Activated gamma-delta T cell (primary cell): ENCODE results near the gene GARS1.
"Not testable (repeated sequence)": the region's sequence is repeated elsewhere in the genome, so short reads cannot be mapped to it uniquely, and the experiment has no call there.

Source experiments
- DNase-seq: peaks from one replicate; lab custom pipeline; 2025; lab: John Stamatoyannopoulos, UW

Gene GARS1

DNA sequence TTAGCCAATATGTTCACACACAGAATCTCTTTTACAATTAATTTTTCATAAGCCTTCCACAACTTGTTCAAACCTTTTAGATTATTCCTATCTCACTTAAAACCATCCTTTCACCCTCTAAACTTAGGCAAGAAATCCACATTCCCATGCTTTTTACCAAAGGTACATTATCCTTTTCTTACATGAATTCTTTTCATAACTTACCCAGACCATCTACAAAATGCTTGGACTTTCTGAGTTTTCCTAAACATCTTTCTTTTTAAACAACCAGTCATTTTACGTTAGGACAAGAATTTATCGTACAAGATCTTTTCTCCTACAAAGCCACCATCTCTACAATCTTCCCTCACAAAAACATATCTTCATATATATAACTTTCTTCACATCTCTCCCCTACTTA, 18.8 kb upstream of the GARS1 start:
- no peak for DNase-seq

DNA sequence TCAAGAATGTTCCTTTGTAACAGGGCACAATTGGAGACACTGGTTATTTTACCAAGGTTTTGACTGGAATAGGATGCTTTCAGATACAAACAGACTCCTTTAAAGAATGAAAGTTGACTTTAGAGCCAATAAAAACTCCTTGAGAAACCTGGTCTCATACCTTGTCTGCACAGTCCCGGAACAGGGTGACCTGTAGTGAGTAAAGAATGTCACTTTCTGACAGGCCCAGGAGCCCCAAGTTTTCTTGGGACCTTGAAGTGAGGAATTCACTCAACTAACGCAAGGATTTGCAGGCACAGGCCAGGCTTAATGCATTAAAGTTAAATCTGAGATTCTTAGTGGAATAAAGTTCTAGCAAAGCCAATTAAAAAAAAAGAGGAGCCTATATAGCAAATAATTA, 11.5 kb upstream of the GARS1 start:
- no peak for DNase-seq

DNA sequence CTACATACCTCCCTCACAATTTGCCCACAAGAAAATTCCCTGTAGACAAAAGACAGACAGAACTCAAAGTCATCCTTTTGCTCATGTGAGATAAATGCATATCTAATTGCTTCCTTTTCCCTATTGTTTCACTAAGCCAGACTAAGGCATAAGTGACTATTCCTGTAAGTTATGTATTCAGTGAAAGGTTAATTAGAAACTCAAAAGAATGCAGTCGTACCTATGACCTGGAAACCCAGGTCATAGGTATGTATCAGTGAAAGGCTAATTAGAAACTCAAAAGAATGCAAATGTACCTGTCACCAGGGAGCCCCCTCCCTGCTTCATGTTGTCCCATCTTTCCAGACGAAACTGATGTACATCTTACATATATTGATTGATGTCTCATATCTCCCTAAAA, 10.3 kb upstream of the GARS1 start:
- no peak for DNase-seq

DNA sequence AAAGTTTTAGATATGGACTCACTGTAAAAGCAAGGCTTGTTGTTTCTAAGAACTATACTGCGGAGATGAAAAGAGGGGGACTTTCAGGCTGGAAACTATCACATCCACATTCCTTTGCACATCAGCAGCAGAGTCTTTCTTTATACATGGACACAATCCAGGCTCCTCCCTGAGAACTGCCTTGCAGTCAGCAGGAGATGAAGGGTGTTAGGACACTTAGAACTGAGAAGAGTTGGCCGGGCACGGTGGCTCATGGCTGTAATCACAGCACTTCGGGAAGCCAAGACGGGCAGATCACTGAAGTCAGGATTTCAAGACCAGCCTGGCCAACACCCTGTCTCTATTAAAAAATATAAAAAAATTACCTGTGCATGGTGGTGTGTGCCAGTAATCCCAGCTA, 9.7 kb upstream of the GARS1 start:
- DNase-seq: no peak

DNA sequence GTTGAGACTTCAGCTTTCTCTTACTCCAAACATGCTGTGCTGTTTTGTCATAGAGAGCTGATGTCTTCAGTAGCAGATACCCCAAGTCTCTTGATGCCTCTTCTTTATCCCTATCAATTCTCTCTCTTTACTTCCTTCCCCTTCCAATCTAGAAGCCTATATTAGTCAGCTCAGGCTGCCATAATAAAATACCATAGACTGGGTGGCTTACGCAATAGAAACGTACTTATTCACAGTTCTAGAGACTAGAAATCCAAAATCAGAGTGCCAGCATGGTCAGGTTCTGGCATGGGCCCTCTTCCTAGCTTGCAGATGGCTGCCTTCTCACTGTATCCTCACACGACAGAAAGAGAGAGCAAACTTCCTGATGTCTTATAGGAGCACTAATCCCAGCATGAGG, 9.0 kb upstream of the GARS1 start:
- no peak for DNase-seq

DNA sequence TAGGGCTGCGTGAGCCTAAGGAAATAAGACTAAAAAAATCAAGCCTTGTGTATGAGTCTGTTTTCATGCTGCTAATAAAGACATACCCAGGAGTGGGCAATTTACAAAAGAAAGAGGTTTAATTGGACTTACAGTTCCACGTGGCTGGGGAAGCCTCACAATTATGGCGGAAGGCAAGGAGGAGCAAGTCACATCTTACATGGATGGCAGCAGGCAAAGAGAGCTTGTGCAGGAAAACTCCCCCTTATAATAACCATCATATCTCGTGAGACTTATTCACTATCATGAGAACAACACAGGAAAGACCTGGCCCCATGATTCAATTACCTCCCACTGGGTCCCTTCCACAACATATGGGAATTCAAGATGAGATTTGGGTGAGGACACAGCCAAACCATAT, 7.1 kb upstream of the GARS1 start:
- DNase-seq: not testable (repeated sequence)

DNA sequence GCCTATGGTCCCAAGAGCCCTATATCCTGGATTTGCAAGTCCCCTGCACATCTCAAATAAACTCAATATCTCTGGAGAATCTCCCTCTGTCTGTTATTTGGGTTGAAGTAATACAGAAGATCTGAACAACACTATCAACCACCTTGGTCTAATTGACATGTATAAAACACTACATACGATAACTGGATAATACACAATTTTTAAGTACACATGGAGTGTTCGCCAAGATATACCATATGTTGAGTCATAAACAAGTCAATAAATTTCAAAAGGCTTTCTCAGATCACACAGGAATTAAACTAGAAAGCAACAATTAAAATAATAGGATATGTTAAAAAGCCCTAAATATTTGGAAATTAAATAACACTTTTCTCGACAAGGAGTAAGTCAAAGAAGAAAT, 5.6 kb upstream of the GARS1 start:
- no peak for DNase-seq

DNA sequence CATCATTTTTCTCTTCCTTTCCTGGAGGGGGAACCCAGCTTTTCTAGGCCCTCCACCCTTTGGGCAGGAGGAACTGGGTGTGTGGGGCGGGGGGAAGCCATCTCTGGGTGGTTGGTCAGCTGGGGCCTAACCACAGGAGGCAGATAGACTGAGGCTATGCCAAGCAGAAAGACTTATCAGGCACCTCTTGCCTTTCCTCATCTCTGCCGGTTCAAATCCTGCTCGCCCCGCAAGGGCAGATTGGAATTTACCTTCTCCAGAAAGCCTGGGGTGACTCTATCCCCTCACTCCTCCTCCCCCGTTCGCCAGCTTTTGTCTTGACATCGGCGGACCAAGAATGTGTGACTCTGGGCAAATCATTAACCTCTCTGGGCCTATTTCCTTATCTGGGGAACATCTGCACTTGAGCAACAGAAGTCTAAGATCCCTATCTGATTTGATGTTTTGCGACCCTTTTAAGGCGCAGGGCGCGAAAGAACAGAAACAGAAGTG, 584 bp upstream of the GARS1 start:
- DNase-seq: no peak

DNA sequence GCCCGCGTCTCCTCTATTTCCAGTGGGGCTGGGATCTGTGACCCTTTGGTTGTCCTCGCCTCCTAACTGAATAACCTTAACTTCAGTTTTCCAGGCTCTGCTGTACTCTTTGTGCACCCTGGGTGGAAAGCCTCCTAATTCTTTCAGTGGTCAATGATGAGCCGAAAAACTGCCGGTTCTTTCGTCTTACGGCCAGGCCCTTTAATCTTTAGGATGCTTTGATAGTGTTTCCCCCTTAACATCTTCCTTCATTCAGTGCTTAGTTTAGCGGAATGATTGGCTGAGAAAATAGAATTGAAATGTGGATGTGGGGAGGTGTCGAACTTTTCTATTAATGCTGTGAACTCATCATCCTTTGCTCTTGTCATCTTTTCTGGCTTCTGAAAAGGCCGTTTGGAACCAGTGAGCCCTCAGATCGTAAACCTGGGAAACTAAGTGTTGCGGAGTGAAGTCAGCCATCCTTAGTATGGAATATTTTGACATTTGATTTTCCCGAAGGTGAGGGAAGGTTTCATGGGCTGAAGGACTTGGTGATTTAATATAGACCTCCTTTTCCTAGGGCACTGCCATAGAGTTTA, 847 bp downstream of the GARS1 start:
- DNase-seq: no peak

- DNase-seq: no peak
Observed at GRCh38 chr7:30596014-30596641, 1.4 kb downstream of the GARS1 start.

DNA sequence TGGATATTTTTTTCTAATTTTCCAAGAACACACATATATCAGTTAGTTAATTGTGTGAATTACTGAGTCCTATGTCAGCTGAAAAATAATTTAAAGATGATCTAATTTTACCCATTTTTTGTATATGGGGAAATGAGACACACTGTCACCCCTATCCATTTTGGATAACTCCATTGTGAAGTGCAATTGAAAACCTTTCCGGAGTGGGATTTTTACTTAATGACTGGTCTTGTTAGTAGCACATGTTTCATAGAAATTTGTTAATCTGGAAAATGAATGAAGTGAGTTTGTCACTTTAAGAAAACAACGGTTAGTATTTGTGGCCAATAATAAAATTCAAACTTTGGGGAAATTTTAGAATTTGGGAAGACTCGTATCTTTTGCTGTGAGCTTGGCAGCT, 2.0 kb downstream of the GARS1 start:
- no peak for DNase-seq

GRCh38 chr7:30598121-30598876, 3.6 kb downstream of the GARS1 start:
- DNase-seq: no peak

- no peak for DNase-seq
Observed at GRCh38 chr7:30604901-30605300, 10.2 kb downstream of the GARS1 start.

- DNase-seq: no peak
Observed at GRCh38 chr7:30605832-30606231, 11.2 kb downstream of the GARS1 start.

DNA sequence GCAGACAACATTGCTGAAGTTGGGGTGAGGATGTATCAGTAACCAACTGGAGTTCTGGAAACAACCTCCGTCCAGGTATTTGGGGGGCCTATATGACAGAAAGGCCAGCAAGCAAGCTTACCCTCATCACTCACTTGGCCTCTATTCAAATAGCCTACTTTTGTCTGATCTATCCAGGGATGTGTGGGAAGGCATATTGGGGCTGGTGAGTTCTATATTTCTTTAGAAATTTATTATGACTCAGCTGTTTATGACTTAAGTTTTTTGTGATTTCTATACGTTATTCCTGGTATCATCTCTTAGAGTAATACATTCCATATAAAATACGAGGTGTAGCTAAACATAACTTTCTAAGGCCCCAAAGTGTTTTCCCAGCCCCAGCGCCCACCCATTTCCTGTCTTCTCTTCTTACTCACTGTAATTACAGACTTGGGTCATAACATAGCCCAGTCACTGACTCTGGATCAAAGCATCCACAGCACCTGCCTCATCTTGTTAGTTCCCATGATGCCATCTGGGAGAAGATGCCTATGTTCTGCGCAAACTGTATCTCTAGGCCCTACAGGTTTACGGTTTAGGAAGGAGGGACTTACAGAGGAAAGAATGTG, 18.1 kb downstream of the GARS1 start:
- no peak for DNase-seq

GRCh38 chr7:30613366-30614325, 19.0 kb downstream of the GARS1 start:
- no peak for DNase-seq

DNA sequence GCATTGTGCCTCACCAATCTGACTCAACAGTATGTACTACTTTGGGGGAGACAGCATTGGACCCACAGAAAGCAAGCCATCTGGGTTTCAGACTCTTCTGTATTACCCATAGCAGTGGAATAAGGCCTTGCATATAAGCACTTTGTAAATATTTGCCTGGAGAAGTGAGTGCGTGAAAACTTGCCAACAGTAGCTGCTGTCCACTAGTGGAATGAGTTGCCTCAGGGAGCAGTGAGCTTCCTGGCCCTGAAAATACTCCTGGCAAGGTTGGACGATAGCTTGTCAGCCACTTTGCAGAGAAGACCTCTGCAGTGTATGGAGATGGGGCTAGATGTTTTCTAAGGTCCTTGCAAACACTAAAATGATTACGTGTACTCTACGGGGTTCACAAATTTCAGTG, 21.6 kb downstream of the GARS1 start:
- DNase-seq: no peak

GRCh38 chr7:30617359-30617758, 22.7 kb downstream of the GARS1 start:
- no peak for DNase-seq

GRCh38 chr7:30618080-30618676, 23.5 kb downstream of the GARS1 start:
- no peak for DNase-seq

DNA sequence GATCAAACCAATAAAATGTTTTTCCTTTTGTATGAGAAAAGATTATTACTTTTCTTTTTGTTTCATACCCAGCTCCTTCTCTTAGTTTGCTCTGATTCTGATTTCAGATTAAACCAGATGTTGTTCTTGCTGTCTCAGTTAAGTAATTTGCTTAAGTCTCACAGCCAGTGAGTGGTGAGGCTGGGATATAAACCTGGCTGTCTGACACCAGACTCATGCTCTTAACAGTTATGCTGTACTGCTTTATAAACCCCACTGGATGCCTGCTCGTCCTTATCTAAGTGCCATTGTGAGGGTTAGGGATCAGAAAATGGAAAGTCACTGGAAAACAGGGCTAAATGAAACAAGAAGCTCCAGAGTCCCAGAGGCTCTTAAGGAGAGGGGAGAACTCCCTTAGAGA, 24.3 kb downstream of the GARS1 start:
- no peak for DNase-seq

- DNase-seq: no peak
Observed at GRCh38 chr7:30625283-30625682, 30.6 kb downstream of the GARS1 start.
